Amniotic epithelial cell (primary cell): Measurements from ENCODE around the gene IQGAP2.
"Not testable (repeated sequence)": the region's sequence is repeated elsewhere in the genome, so short reads cannot be mapped to it uniquely, and the experiment has no call there.

Source experiments
- DNase-seq: peaks from one replicate; pipeline ENCODE4 v3.0.0-alpha.2; 2010; ENCODE audit warnings: low read depth

The IQGAP2 gene

DNA sequence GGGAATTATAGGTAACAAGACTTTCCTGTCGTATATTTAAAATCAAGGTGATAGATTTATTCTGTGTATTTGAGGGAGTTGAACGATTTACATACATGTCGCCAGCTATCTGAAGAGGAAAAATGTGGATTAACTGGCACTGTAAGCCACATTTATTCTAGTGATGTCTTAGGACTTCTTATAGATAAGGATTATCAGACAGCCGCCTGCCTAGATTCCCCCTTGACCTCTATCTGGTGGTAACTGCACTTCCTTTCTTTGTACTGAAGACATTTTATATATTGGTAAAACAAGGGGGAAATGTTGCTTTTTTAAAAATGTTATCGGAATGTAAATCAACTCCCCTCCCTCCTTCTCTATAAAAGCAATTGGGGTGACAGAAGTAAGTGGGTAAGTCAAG, 259.4 kb downstream of the IQGAP2 start:
- no peak for DNase-seq

DNA sequence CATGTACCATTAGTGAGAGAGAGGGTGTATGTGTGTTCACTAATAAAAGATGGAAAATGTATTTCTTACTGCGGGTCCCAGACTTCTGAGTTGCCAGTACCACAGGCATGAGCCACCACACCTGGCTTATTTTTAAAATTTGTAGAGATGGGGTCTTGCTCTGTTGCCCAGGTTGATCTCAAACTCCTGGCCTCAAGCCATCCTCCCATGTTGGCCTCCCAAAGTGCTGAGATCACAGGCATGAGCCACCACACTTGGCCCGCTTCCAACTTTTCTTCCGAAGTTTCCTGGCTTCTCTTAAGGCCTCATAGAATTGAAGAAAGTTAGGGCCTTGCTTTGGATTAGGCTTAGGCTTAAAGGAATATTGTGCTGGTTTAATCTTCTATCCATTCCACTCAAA, 260.5 kb downstream of the IQGAP2 start:
- DNase-seq = no peak

DNA sequence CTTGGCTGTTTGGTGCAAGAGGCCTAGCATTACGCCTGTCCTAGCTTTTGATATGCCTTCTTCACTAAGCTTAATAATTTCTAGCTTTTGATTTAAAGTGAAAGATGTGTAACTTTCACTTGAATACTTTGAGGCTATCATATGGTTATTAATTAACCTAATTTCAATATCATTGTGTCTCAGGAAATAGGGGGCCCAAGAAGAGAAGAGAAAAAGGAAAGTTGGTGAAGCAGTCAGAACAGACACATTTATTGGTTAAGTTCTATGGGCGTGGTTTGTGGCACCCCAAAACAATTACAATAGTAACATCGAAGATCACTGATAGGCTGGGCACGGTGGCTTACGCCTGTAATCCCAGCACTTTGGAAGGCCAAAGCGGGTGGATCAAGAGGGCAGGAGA, 261.0 kb downstream of the IQGAP2 start:
- DNase-seq = no peak

GRCh38 chr5:76667495-76667894, 264.4 kb downstream of the IQGAP2 start:
- DNase-seq = no peak

- no peak for DNase-seq
These were observed 266.2 kb downstream of the IQGAP2 start for GRCh38 chr5:76669245-76669644.

- peak; percentile 26 for DNase-seq
These were observed 267.4 kb downstream of the IQGAP2 start for GRCh38 chr5:76670508-76670907.

GRCh38 chr5:76672242-76672641, 269.2 kb downstream of the IQGAP2 start:
- no peak for DNase-seq

DNA sequence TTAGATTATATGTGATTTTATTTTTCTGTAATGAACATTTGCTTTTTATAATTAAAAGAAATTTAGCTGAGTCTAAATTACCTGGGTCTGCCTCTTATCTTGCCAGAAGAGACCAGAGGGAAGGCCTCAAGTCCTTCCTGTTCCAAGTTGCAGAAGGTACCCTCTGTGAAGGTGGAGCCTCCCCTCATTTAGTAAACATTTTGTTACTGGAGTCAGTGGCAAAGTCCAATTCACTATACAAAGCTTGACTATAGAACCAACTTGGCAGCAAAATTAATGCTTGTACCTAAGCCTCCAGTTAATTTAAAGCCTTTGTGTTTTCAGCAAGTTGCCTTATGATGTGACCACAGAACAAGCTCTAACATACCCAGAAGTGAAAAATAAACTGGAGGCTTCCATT, 270.0 kb downstream of the IQGAP2 start:
- DNase-seq = no peak

GRCh38 chr5:76674330-76675066, 271.4 kb downstream of the IQGAP2 start:
- no peak for DNase-seq

DNA sequence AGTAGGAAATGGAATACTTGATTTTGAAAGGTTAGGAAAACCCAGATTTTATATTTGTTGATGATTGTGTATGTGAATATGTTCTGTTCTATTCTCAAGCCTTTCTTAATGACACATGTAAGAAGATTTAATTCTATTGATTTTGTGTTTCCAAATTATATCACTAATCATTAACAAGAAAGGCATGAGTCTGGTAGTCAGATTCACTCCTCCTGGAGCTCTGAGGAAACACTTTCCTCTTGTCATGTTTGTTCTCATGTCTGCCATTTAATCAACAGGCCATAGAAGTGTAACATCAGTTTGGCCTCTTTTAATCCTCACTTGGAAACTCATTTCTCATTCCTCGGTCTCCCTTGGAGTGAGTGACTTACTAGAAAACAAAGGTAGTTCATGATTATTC, 272.3 kb downstream of the IQGAP2 start:
- DNase-seq = no peak

- DNase-seq = no peak
These were observed 274.9 kb downstream of the IQGAP2 start for GRCh38 chr5:76677849-76678472.

DNA sequence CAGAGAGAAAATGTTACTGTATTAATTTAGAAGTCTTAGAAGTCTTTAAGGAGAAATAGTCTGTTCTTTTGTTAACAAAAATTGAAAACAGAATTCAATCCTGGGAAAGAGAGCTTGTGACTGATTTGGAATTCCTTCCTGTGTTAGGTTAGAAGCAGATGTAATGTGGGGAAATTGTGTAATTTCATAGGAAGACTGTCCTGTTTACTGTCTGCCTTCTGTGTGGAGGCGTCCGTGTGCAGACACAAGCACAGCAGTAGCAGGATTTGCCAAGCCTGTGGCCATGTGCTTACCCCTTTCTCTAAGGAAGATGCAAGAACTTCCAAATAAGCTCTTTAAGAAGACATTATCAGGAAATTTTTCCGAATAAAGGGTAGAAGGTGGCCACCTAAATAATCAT, 276.1 kb downstream of the IQGAP2 start:
- peak; percentile 80 for DNase-seq

- DNase-seq = not testable (repeated sequence)
These were observed 277.7 kb downstream of the IQGAP2 start for GRCh38 chr5:76680826-76681225.

DNA sequence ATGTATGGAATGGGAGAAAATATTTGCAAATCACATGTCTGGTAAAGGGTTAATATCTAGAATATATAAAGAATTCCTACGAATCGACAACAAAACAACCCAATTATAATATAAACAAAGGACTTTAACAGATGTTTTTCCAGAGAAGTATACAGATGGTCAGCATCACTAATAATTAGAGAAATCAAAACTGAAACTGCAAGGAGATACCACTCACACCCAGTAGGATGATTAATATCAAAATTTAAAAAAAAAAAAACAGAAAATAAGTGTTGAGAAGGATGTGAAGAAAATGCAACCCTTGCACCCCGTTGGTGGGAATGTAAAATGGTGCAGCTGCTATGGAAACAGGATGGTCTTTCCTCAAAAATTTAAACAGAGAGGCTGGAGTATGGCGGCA, 278.2 kb downstream of the IQGAP2 start:
- no peak for DNase-seq

- no peak for DNase-seq
These were observed 279.3 kb downstream of the IQGAP2 start for GRCh38 chr5:76682387-76682786.

DNA sequence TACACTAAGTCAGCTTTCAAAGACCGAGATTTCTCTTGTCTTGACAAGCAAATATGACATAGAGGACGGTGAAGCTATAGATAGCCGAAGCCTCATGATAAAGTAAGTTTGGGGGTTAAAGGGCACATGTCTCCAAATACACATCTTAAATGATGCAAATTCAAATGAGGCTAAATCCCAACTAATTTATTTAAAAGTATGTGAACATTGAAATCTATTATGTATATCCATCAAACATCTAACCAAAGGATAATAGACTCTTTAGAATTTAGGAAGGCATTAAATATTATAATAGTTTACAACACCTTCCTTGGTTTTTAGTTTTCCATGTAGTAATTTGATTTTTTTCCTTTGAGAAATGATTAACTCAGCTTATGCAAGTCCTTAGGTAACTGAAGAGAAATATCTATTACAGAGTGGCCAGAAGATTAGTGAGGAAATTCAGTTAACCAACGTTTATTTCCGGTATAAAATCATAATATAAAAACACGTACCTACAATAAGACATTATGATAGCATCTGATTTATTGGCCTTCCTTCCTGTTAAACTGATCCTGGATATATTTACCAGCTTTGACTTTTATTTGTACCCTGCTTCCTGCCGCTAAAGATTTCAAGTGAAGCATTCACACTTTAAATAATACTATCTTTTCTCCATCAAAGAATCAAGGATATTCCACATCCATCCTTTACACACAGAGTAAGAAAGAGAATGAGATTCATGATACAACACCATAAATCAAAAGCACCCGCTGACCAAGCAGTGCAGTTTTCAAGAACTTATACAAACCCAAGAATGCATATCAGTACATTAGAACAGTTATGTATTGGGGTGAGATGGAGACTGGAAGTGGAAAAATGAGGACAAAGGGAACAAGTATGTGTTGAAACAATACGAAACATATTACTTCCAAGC, 281.0 kb downstream of the IQGAP2 start:
- DNase-seq = no peak

GRCh38 chr5:76684756-76685519, 281.9 kb downstream of the IQGAP2 start:
- DNase-seq = no peak

DNA sequence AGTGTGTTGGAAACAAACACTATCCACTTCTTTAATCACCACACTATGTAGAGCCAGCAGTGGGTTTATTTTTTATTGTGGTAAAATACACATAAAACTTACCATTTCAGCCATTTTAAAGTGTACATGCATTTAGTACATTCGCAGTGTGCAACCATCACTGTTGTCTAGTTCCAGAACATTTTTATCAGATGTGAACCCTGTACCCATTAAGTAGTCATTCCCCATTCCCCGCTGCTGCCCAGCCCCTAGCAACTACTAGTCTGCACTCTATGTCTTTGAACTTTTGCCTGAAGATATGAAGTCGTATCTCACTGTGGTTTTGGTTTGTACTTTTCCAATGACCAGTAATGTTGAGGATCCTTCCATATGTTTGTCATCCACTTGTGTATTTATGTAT, 282.6 kb downstream of the IQGAP2 start:
- DNase-seq = no peak

DNA sequence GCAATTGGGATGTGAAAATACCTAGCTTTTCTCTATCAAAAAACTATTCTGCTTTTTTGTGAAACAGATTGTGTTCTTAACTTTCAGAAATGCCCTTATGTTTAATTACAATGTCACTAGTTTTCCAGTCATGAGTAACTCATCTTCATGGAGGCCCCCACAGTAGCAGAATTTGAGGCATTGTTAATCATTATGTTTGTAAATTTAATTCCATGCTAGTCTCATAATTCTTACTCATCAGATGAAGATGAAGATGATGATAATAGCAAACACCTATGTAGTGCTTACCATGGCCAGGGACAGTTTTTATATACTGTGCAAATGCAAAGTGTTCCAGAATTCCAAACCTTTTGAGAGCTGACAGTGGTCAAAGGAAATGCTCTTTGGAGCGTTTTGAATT, 285.1 kb downstream of the IQGAP2 start:
- no peak for DNase-seq

DNA sequence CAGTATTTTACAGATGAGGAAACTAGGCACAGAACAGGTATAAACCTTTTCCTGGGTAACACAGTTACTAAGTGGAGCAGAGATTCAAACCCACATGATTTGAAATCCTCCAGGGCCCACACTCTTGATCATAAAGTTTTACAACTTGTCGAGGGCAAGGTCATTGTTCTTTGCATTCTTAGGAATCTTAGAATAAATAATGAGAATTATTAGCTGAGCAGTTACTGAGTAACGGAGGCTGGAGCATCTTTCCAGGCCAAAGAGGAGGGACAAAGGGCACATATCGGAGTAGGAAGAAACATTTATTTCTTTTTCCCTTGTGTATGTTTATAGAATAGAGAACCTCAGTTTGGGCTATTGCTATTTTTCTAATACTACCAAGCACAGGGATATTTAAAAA, 285.8 kb downstream of the IQGAP2 start:
- DNase-seq = no peak

DNA sequence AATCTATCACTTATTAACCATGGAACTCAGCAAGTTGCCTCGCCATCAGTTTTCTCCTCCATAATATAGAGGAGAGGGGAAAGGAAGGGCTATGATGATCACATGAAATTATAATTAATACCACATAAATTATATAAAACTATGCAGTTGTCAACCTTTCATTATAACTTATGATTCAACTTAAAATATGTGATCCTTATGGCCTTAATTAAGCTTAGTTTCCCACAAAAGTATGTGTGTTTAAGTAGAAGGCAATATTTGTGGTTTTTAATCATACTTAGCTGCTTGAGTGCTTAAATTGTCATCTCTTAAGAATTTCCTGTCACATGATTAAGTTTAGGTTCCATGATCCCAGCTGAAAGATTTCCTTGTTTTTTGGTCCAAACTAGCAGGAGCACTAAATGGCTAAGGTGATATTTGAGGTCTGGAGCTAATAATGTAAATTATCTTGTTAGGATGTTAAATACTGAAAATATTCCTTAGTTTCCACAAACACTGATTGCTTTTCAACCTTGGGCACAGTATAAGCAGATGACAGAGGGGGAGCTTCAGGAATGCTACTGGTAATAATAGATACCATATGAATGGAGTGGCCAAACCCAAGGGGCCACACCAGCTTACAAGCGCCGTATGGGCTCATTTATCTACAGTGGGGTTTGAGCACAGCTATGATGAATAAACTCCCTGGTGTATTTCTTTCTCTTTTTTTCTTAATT, 286.4 kb downstream of the IQGAP2 start:
- DNase-seq = peak; percentile 93
